D341Med (cell line): ENCODE results near the gene TAB2.
"Not testable (repeated sequence)": the region's sequence is repeated elsewhere in the genome, so short reads cannot be mapped to it uniquely, and the experiment has no call there.

Experiments
- DNase-seq: peaks from one replicate; pipeline ENCODE4 v3.0.0; 2012; ENCODE audit warnings: low spot score

Gene TAB2

GRCh38 chr6:149334201-149334600, 16.7 kb downstream of the TAB2 start:
- no peak for DNase-seq

- no peak for DNase-seq
These were observed 17.2 kb downstream of the TAB2 start for GRCh38 chr6:149334682-149335160.

GRCh38 chr6:149335924-149336608, 18.6 kb downstream of the TAB2 start:
- DNase-seq, result no peak

GRCh38 chr6:149336609-149336928, 19.1 kb downstream of the TAB2 start:
- DNase-seq, result no peak

GRCh38 chr6:149337320-149337719, 19.8 kb downstream of the TAB2 start:
- no peak for DNase-seq

- no peak for DNase-seq
These were observed 22.7 kb downstream of the TAB2 start for GRCh38 chr6:149340200-149340599.

- no peak for DNase-seq
These were observed 25.0 kb downstream of the TAB2 start for GRCh38 chr6:149342525-149342924.

- DNase-seq, result no peak
These were observed 26.0 kb downstream of the TAB2 start for GRCh38 chr6:149343501-149343900.

- DNase-seq, result no peak
These were observed 28.6 kb downstream of the TAB2 start for GRCh38 chr6:149346078-149346477.

GRCh38 chr6:149347067-149347466, 29.6 kb downstream of the TAB2 start:
- DNase-seq, result no peak

- DNase-seq, result not testable (repeated sequence)
These were observed 31.8 kb downstream of the TAB2 start for GRCh38 chr6:149349279-149349678.

- no peak for DNase-seq
These were observed 36.5 kb downstream of the TAB2 start for GRCh38 chr6:149354009-149354408.

GRCh38 chr6:149356081-149356750, 38.7 kb downstream of the TAB2 start:
- no peak for DNase-seq

- no peak for DNase-seq
These were observed 40.4 kb downstream of the TAB2 start for GRCh38 chr6:149357726-149358538.

GRCh38 chr6:149359440-149359839, 41.9 kb downstream of the TAB2 start:
- no peak for DNase-seq

- DNase-seq, result no peak
These were observed 43.0 kb downstream of the TAB2 start for GRCh38 chr6:149360536-149360935.

GRCh38 chr6:149362289-149362688, 44.8 kb downstream of the TAB2 start:
- no peak for DNase-seq

- DNase-seq, result no peak
These were observed 45.6 kb downstream of the TAB2 start for GRCh38 chr6:149363154-149363553.

- DNase-seq, result no peak
These were observed 47.0 kb downstream of the TAB2 start for GRCh38 chr6:149364557-149364956.

- no peak for DNase-seq
These were observed 47.7 kb downstream of the TAB2 start for GRCh38 chr6:149365197-149365596.

GRCh38 chr6:149366267-149366921, 48.9 kb downstream of the TAB2 start:
- no peak for DNase-seq

- DNase-seq, result no peak
These were observed 50.6 kb downstream of the TAB2 start for GRCh38 chr6:149368065-149368464.
